RWPE2 (cell line): ENCODE measurements around the gene FTSJ1.

Source experiments
- ATAC-seq: fragments of 200-7000 bp; cut with Tn5 transposase; 3 replicates; pipeline ENCODE4 v1.9.1; 2021; ENCODE audit warnings: low read depth
- DNase-seq: peaks from one replicate; pipeline ENCODE4 v3.0.0-alpha.2; 2020; ENCODE audit warnings: low spot score
- H3K27ac ChIP-seq: fragments of 450-650 bp; 2 replicates; pipeline ENCODE4 v1.5.1; 2017; ENCODE audit warnings: mild to moderate bottlenecking; ENCODE audit not compliant: poor library complexity, severe bottlenecking
- H3K27me3 ChIP-seq: fragments of 250-450 bp; sonication (Bioruptor Pico); 2 replicates; pipeline ENCODE4 v1.5.1; 2021; ENCODE audit warnings: mild to moderate bottlenecking, moderate library complexity; ENCODE audit not compliant: insufficient read depth, poor library complexity, severe bottlenecking
- H3K36me3 ChIP-seq: fragments of 250-450 bp; sonication (Bioruptor Pico); 2 replicates; pipeline ENCODE4 v1.5.1; 2020; ENCODE audit warnings: low read depth, mild to moderate bottlenecking, moderate library complexity
- H3K4me1 ChIP-seq: fragments of 250-450 bp; sonication (Bioruptor Pico); 2 replicates; pipeline ENCODE4 v1.5.1; 2021; ENCODE audit warnings: mild to moderate bottlenecking, moderate library complexity; ENCODE audit not compliant: insufficient read depth, poor library complexity, severe bottlenecking
- H3K4me3 ChIP-seq: fragments of 250-450 bp; sonication (Bioruptor Pico); 2 replicates; pipeline ENCODE4 v1.5.1; 2021; ENCODE audit warnings: mild to moderate bottlenecking, moderate library complexity; ENCODE audit not compliant: severe bottlenecking
- H3K9me3 ChIP-seq: fragments of 250-450 bp; sonication (Bioruptor Pico); 2 replicates; pipeline ENCODE4 v1.5.1; 2021; ENCODE audit warnings: mild to moderate bottlenecking, moderate library complexity; ENCODE audit not compliant: severe bottlenecking
- TF ChIP-seq, protein P1 (sequence below): fragments of 450-650 bp; IDR thresholded peaks from one replicate; pipeline ENCODE4 v1.5.1; 2017; ENCODE audit warnings: mild to moderate bottlenecking, moderate library complexity; ENCODE audit not compliant: poor library complexity, severe bottlenecking

FTSJ1 gene

DNA sequence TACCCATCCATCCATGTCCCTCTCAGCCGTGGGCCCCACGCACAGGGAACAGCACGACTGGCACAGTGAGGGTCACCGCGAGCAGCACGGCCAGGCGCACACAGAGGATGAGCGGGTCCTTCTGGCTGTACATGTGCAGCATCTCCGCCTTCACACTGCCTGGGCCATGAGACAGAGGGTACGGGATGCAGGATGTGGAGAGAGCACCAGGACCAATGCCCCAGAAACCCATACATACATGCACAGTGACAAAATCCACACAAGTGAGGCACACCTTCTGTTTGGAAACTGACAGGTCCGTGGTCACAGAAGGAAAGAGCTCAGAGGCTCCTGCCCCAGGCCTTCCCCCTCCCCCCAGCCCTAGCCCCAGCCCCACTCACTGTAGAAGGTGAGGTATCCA lies 15.4 kb upstream of the FTSJ1 start:
- H3K27ac ChIP-seq, result no peak overlapping the region
- no peaks in the 10 kb centered on the region for H3K9me3 ChIP-seq
- no peak for DNase-seq
- no peaks in the 10 kb centered on the region for H3K27me3 ChIP-seq
- no peak overlapping the region for H3K4me3 ChIP-seq
- no peaks in the 10 kb centered on the region for H3K36me3 ChIP-seq
- TF ChIP-seq, protein P1, sequence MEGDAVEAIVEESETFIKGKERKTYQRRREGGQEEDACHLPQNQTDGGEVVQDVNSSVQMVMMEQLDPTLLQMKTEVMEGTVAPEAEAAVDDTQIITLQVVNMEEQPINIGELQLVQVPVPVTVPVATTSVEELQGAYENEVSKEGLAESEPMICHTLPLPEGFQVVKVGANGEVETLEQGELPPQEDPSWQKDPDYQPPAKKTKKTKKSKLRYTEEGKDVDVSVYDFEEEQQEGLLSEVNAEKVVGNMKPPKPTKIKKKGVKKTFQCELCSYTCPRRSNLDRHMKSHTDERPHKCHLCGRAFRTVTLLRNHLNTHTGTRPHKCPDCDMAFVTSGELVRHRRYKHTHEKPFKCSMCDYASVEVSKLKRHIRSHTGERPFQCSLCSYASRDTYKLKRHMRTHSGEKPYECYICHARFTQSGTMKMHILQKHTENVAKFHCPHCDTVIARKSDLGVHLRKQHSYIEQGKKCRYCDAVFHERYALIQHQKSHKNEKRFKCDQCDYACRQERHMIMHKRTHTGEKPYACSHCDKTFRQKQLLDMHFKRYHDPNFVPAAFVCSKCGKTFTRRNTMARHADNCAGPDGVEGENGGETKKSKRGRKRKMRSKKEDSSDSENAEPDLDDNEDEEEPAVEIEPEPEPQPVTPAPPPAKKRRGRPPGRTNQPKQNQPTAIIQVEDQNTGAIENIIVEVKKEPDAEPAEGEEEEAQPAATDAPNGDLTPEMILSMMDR, result no peak
- ATAC-seq, result no peak
- no peaks in the 10 kb centered on the region for H3K4me1 ChIP-seq

DNA sequence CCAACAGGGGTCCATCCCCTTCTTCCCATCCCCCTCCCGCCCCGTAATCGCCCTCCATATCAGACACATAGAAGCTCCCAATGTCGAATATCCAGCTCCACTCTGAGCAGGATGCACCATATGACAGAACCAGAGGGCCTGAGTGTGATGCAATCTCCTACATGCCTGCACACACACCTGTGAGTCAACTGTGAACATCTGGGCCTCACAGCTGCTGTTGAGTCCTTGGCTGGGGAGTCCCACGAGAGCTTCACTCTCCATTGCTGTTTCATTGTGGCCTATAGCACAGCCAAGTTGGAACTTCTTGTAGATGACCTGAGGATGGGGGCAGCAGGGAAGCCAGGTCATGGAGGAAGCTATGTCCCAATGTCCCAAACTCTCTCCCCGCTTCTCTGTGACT lies 14.2 kb upstream of the FTSJ1 start:
- no peak for DNase-seq
- TF ChIP-seq, protein P1, result no peak
- H3K27ac ChIP-seq, result peak overlapping the region; percentile 69
- ATAC-seq, result peak; percentile 81
- H3K9me3 ChIP-seq, result no peaks in the 10 kb centered on the region
- no peaks in the 10 kb centered on the region for H3K36me3 ChIP-seq
- no peaks in the 10 kb centered on the region for H3K4me1 ChIP-seq
- H3K4me3 ChIP-seq, result no peak overlapping the region
- no peaks in the 10 kb centered on the region for H3K27me3 ChIP-seq

DNA sequence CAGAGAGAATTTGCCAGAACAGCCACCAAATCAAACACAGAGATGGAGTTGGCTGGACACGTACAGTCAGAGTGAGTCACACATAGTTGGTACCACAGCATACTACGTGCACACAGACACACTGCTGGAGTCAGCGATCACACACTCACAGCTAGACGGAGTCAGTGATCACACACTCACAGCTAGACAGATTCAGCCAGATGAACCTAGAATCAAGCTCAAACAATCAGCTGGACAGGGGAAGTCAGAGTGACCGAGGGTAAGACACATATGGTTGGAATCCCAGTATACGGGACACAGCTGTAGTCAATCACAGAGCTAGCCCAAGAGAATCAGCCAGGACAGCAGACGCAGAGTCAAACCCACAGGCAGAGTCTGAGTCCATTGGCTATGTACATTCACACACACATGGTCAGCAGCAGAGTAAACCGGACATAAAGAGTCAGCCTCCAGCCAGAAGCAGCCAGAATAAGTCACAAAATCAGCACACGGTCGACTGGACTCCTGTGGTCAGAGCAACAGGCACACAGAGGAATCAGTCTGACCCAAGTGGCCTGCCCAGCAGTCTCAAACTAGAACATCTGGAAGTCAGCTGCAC lies 10.6 kb upstream of the FTSJ1 start:
- Histone ChIP-seq H3K4me3 (no peak overlapping the region), H3K36me3 (no peaks in the 10 kb centered on the region), H3K27ac (peak overlapping the region; percentile 69), H3K9me3 (no peaks in the 10 kb centered on the region), H3K4me1 (no peaks in the 10 kb centered on the region), H3K27me3 (no peaks in the 10 kb centered on the region)
- ATAC-seq (peak; percentile 45; the same call in 1 of the 3 replicates), DNase-seq (no peak)
- TF ChIP-seq, protein P1, result no peak

DNA sequence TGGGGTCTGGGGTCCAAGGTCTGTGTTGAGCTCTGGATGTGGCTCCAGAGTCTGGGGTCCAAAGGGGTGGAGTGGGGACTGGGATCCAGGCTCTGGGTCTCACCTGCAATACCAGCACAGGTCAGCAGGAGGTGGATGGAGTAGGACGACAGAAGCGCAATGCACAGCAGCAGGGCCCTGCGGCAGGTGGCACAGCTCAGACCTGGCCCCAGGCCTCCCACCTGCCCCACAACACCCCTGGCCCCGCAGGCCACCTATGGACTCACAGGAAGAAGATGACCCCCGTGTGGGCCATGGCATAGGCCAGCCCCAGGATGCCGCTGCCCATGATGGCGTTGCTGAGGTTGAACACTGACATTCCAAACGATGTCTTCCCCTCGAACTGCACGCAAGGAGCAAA lies 9.3 kb upstream of the FTSJ1 start:
- Histone ChIP-seq H3K4me1 (no peaks in the 10 kb centered on the region), H3K27ac (no peak overlapping the region), H3K36me3 (no peaks in the 10 kb centered on the region), H3K4me3 (no peak overlapping the region), H3K27me3 (no peaks in the 10 kb centered on the region), H3K9me3 (no peaks in the 10 kb centered on the region)
- ATAC-seq, result no peak
- no peak for DNase-seq
- TF ChIP-seq, protein P1, result no peak

- no peak; the same call in 2 of the 3 replicates for ATAC-seq
- H3K4me3 ChIP-seq, result peak overlapping the region; percentile 25
- H3K9me3 ChIP-seq, result no peaks in the 10 kb centered on the region
- no peaks in the 10 kb centered on the region for H3K36me3 ChIP-seq
- peak overlapping the region; percentile 30 for H3K27ac ChIP-seq
- TF ChIP-seq, protein P1, result no peak
- no peak for DNase-seq
- no peaks in the 10 kb centered on the region for H3K4me1 ChIP-seq
- no peaks in the 10 kb centered on the region for H3K27me3 ChIP-seq
Measured at GRCh38 chrX:48467281-48467761, 8.7 kb upstream of the FTSJ1 start.
